Neural cell (in vitro differentiated cells): ENCODE measurements around the gene CPD. TPM values are rescaled to one million over a fixed set of nuclear protein-coding genes. Genes with fewer than 3 reads are reported as not detected.
"Not testable (repeated sequence)": the region's sequence is repeated elsewhere in the genome, so short reads cannot be mapped to it uniquely, and the experiment has no call there.

Source experiments
- H2AFZ ChIP-seq: fragments of 200-600, 300-800 bp; sonication (generic), shearing (Covaris generic); 2 replicates; pipeline ENCODE4 v1.6.0; 2014; ENCODE audit warnings: low read depth, mild to moderate bottlenecking, antibody characterized with exemption, low read length, moderate library complexity
- H3F3A ChIP-seq: fragments of 200-600 bp; shearing (Covaris generic); 2 replicates; pipeline ENCODE4 v1.6.1; 2016; ENCODE audit warnings: mild to moderate bottlenecking, moderate library complexity, mixed read lengths, antibody characterized with exemption, low read length; ENCODE audit not compliant: insufficient read depth, poor library complexity, severe bottlenecking
- H3K27ac ChIP-seq: fragments of 200-600, 300-800 bp; sonication (generic), shearing (Covaris generic); 2 replicates; pipeline ENCODE4 v1.5.1; 2014; ENCODE audit warnings: mild to moderate bottlenecking, low read length, moderate library complexity
- H3K27me3 ChIP-seq: fragments of 300-800, 200-600 bp; sonication (generic), shearing (Covaris generic); 2 replicates; pipeline ENCODE4 v1.6.0; 2014; ENCODE audit warnings: mild to moderate bottlenecking, low read depth, low read length, moderate library complexity; ENCODE audit not compliant: insufficient read depth
- H3K36me3 ChIP-seq: fragments of 300-800, 200-600 bp; sonication (generic), shearing (Covaris generic); 2 replicates; pipeline ENCODE4 v1.5.1; 2014; ENCODE audit warnings: mild to moderate bottlenecking, antibody characterized with exemption, low read length, moderate library complexity; ENCODE audit not compliant: insufficient read depth
- H3K4me2 ChIP-seq: fragments of 300-800, 200-600 bp; sonication (generic), shearing (Covaris generic); 2 replicates; pipeline ENCODE4 v1.6.0; 2014; ENCODE audit warnings: mild to moderate bottlenecking, low read length
- H3K4me3 ChIP-seq: fragments of 300-800, 200-600 bp; sonication (generic), shearing (Covaris generic); 2 replicates; pipeline ENCODE4 v1.5.1; 2014; ENCODE audit warnings: mild to moderate bottlenecking, low read length, moderate library complexity
- H3K79me2 ChIP-seq: fragments of 200-600 bp; shearing (Covaris generic); replicated peaks from 2 replicates; pipeline ENCODE4 v1.6.0; 2014; ENCODE audit warnings: mild to moderate bottlenecking, low read length, moderate library complexity; ENCODE audit not compliant: insufficient read depth
- H3K9ac ChIP-seq: fragments of 300-800, 200-600 bp; sonication (generic), shearing (Covaris generic); 2 replicates; pipeline ENCODE4 v1.6.1; 2016; ENCODE audit warnings: mild to moderate bottlenecking, low read length, mixed read lengths
- H3K9me2 ChIP-seq: fragments of 200-600 bp; shearing (Covaris generic); 2 replicates; pipeline ENCODE4 v1.6.1; 2016; ENCODE audit warnings: mild to moderate bottlenecking, low read length, mixed read lengths; ENCODE audit not compliant: insufficient read depth
- H3K9me3 ChIP-seq: fragments of 200-600, 300-800 bp; sonication (generic), shearing (Covaris generic); 2 replicates; pipeline ENCODE4 v1.6.1; 2016; ENCODE audit warnings: mild to moderate bottlenecking, mixed run types, low read length, moderate library complexity, mixed read lengths
- H4K20me1 ChIP-seq: fragments of 200-600 bp; shearing (Covaris generic); 2 replicates; pipeline ENCODE4 v1.6.1; 2016; ENCODE audit warnings: mild to moderate bottlenecking, mixed run types; ENCODE audit not compliant: insufficient read depth
- EP300 ChIP-seq: fragments of 450-650 bp; conservative IDR thresholded peaks from 2 replicates; pipeline ENCODE4 v1.6.1; 2014; ENCODE audit warnings: antibody characterized with exemption, mild to moderate bottlenecking, moderate library complexity; ENCODE audit not compliant: poor library complexity, severe bottlenecking
- EZH2 ChIP-seq: fragments of 200-600, 300-800 bp; shearing (Covaris generic), sonication (generic); IDR thresholded peaks from 2 replicates; pipeline ENCODE4 v1.6.1; 2014; ENCODE audit warnings: antibody characterized with exemption, low read length, borderline replicate concordance, mild to moderate bottlenecking; ENCODE audit not compliant: insufficient read depth, poor library complexity, severe bottlenecking
- MXI1 ChIP-seq: fragments of 450-650 bp; conservative IDR thresholded peaks from 2 replicates; pipeline ENCODE4 v1.6.1; 2014; ENCODE audit warnings: antibody characterized with exemption, mild to moderate bottlenecking; ENCODE audit not compliant: poor library complexity, severe bottlenecking
- POLR2AphosphoS5 ChIP-seq: IDR thresholded peaks from 2 replicates; pipeline ENCODE4 v1.6.1; 2012
- RAD21 ChIP-seq: fragments of 450-650 bp; conservative IDR thresholded peaks from 2 replicates; pipeline ENCODE4 v1.6.1; 2014; ENCODE audit warnings: antibody characterized with exemption, mild to moderate bottlenecking, moderate library complexity
- SMC3 ChIP-seq: fragments of 450-650 bp; conservative IDR thresholded peaks from 2 replicates; pipeline ENCODE4 v1.6.1; 2014; ENCODE audit warnings: antibody characterized with exemption, mild to moderate bottlenecking, moderate library complexity; ENCODE audit not compliant: poor library complexity
- TAF1 ChIP-seq: IDR thresholded peaks from 2 replicates; pipeline ENCODE4 v1.6.1; 2012; ENCODE audit warnings: low read depth
- polyA plus RNA-seq: library from polyadenylated mRNA; depleted of rRNA; stranded (reverse); fragments of >200 nt; gene quantifications from 2 replicates; pipeline ENCODE4 v1.2.3, GENCODE V29; 2014
- TF ChIP-seq, protein P1 (sequence below): fragments of 450-650 bp; IDR thresholded peaks from 2 replicates; pipeline ENCODE4 v1.5.1; 2014; ENCODE audit warnings: antibody characterized with exemption, mild to moderate bottlenecking, moderate library complexity; ENCODE audit not compliant: poor library complexity, severe bottlenecking
- TF ChIP-seq, protein P2 (sequence below): IDR thresholded peaks from 2 replicates; pipeline ENCODE4 v1.6.1; 2012; ENCODE audit warnings: borderline replicate concordance

The CPD gene
- polyA plus RNA-seq, 1 donor from 2014 or later, result 14.1 TPM

DNA sequence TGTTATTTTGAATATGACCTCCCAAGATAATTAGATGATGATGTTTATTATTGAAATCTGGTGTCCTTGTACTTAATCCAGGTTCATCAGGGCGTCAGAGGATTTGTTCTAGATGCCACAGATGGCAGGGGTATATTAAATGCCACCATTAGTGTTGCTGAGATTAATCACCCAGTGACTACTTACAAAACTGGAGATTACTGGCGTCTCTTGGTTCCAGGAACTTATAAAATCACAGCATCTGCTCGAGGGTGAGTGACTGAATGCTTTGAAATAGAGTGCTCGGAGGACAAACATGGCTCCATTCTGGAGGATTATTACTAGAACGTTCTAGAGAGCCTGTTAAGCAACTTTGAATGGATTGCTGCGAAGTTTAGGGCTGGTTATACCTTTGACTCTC is 65.0 kb downstream of the CPD start:
- H3K9me3 ChIP-seq, result no peaks in the 10 kb centered on the region
- H3K27ac ChIP-seq, result no peak overlapping the region
- no peak overlapping the region for H3K4me2 ChIP-seq
- H3K79me2 ChIP-seq, result no peaks in the 10 kb centered on the region
- no peak overlapping the region for H3K4me3 ChIP-seq
- H2AFZ ChIP-seq, result no peak overlapping the region
- H3K27me3 ChIP-seq, result no peaks in the 10 kb centered on the region
- H3F3A ChIP-seq, result no peaks in the 10 kb centered on the region
- TF ChIP-seq TAF1 (no peak), RAD21 (no peak), MXI1 (no peak), SMC3 (no peak), EZH2 (no peak), EP300 (no peak), POLR2AphosphoS5 (no peak)
- TF ChIP-seq, protein P1, sequence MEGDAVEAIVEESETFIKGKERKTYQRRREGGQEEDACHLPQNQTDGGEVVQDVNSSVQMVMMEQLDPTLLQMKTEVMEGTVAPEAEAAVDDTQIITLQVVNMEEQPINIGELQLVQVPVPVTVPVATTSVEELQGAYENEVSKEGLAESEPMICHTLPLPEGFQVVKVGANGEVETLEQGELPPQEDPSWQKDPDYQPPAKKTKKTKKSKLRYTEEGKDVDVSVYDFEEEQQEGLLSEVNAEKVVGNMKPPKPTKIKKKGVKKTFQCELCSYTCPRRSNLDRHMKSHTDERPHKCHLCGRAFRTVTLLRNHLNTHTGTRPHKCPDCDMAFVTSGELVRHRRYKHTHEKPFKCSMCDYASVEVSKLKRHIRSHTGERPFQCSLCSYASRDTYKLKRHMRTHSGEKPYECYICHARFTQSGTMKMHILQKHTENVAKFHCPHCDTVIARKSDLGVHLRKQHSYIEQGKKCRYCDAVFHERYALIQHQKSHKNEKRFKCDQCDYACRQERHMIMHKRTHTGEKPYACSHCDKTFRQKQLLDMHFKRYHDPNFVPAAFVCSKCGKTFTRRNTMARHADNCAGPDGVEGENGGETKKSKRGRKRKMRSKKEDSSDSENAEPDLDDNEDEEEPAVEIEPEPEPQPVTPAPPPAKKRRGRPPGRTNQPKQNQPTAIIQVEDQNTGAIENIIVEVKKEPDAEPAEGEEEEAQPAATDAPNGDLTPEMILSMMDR, result no peak
- TF ChIP-seq, protein P2, sequence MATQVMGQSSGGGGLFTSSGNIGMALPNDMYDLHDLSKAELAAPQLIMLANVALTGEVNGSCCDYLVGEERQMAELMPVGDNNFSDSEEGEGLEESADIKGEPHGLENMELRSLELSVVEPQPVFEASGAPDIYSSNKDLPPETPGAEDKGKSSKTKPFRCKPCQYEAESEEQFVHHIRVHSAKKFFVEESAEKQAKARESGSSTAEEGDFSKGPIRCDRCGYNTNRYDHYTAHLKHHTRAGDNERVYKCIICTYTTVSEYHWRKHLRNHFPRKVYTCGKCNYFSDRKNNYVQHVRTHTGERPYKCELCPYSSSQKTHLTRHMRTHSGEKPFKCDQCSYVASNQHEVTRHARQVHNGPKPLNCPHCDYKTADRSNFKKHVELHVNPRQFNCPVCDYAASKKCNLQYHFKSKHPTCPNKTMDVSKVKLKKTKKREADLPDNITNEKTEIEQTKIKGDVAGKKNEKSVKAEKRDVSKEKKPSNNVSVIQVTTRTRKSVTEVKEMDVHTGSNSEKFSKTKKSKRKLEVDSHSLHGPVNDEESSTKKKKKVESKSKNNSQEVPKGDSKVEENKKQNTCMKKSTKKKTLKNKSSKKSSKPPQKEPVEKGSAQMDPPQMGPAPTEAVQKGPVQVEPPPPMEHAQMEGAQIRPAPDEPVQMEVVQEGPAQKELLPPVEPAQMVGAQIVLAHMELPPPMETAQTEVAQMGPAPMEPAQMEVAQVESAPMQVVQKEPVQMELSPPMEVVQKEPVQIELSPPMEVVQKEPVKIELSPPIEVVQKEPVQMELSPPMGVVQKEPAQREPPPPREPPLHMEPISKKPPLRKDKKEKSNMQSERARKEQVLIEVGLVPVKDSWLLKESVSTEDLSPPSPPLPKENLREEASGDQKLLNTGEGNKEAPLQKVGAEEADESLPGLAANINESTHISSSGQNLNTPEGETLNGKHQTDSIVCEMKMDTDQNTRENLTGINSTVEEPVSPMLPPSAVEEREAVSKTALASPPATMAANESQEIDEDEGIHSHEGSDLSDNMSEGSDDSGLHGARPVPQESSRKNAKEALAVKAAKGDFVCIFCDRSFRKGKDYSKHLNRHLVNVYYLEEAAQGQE, result no peak
- no peaks in the 10 kb centered on the region for H3K36me3 ChIP-seq
- H3K9ac ChIP-seq, result no peak overlapping the region
- no peaks in the 10 kb centered on the region for H4K20me1 ChIP-seq
- H3K9me2 ChIP-seq, result no peaks in the 10 kb centered on the region

DNA sequence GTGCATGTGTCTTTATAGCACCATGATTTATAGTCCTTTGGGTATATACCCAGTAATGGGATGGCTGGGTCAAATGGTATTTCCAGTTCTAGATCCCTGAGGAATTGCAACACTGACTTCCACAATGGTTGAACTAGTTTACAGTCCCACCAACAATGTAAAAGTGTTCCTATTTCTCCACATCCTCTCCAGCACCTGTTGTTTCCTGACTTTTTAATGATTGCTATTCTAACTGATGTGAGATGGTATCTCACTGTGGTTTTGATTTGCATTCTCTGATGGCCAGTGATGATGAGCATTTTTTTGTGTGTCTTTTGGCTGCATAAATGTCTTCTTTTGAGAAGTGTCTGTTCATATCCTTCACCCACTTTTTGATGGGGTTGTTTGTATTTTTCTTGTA is 67.9 kb downstream of the CPD start:
- H3K4me2 ChIP-seq, H4K20me1 ChIP-seq, H3K36me3 ChIP-seq, H2AFZ ChIP-seq, H3F3A ChIP-seq, H3K9me2 ChIP-seq, H3K4me3 ChIP-seq, H3K27me3 ChIP-seq, H3K79me2 ChIP-seq, H3K9me3 ChIP-seq, H3K27ac ChIP-seq, H3K9ac ChIP-seq: not testable (repeated sequence)

DNA sequence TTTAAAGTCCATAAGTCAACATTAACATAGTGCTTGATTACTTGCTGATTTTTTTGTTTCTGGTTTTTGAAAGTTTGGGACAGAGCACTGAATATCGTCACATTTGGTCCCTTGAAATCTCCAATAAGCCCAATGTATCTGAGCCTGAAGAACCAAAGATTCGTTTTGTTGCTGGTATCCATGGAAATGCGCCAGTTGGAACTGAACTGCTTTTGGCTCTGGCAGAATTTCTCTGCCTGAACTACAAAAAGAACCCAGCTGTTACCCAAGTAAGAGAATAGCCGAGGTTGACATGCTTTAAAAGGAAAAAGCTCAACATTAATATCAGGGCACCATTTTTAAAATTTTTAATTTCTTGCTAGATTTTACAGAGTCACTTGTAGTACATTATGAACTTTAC is 70.8 kb downstream of the CPD start:
- no peak overlapping the region for H3K4me2 ChIP-seq
- no peak overlapping the region for H3K4me3 ChIP-seq
- TF ChIP-seq RAD21, result no peak
- no peak for TF ChIP-seq POLR2AphosphoS5
- TF ChIP-seq TAF1, result no peak
- no peak for TF ChIP-seq EP300
- no peak for TF ChIP-seq SMC3
- TF ChIP-seq MXI1, result no peak
- no peak for TF ChIP-seq EZH2
- TF ChIP-seq, protein P1, result no peak
- TF ChIP-seq, protein P2, result no peak
- no peaks in the 10 kb centered on the region for H3K9me2 ChIP-seq
- no peaks in the 10 kb centered on the region for H4K20me1 ChIP-seq
- no peak overlapping the region for H3K27ac ChIP-seq
- H3K36me3 ChIP-seq, result no peaks in the 10 kb centered on the region
- H3K9me3 ChIP-seq, result no peaks in the 10 kb centered on the region
- no peaks in the 10 kb centered on the region for H3K27me3 ChIP-seq
- no peaks in the 10 kb centered on the region for H3F3A ChIP-seq
- no peak overlapping the region for H3K9ac ChIP-seq
- no peak overlapping the region for H2AFZ ChIP-seq
- H3K79me2 ChIP-seq, result no peaks in the 10 kb centered on the region
